Measurements from ENCODE around the gene IFT22. TPM values are rescaled to one million over a fixed set of nuclear protein-coding genes. Genes with fewer than 3 reads are reported as not detected.
"Not testable (repeated sequence)": the region's sequence is repeated elsewhere in the genome, so short reads cannot be mapped to it uniquely, and the experiment has no call there.

The IFT22 gene
- total RNA-seq, 1 experiment from 2014 or later: 41.9 TPM

DNA sequence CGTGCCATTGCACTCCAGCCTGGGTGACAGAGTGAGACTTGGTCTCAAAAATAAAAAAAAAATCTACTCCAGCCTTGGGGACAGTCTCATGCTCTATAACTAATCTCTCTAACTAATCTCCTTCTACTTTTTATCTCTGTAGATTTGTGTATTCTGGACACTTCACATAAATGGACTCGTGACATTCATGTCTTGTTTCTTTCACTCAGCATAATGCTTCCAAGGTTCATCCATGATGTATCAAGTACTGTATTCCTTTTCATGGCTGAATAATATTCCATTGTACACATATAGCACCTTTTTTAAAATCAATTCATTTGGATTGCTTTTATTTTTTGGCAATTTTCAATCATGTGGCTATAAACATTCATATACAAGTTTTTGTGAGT is 31.3 kb upstream of the IFT22 start:
- no peak for TF ChIP-seq EZH2 (IDR thresholded peaks at IDR 0.05; ENCODE audit: borderline replicate concordance, low read depth, low read length, poor library complexity, severe bottlenecking)
- TF ChIP-seq, protein P1, sequence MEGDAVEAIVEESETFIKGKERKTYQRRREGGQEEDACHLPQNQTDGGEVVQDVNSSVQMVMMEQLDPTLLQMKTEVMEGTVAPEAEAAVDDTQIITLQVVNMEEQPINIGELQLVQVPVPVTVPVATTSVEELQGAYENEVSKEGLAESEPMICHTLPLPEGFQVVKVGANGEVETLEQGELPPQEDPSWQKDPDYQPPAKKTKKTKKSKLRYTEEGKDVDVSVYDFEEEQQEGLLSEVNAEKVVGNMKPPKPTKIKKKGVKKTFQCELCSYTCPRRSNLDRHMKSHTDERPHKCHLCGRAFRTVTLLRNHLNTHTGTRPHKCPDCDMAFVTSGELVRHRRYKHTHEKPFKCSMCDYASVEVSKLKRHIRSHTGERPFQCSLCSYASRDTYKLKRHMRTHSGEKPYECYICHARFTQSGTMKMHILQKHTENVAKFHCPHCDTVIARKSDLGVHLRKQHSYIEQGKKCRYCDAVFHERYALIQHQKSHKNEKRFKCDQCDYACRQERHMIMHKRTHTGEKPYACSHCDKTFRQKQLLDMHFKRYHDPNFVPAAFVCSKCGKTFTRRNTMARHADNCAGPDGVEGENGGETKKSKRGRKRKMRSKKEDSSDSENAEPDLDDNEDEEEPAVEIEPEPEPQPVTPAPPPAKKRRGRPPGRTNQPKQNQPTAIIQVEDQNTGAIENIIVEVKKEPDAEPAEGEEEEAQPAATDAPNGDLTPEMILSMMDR (conservative IDR thresholded peaks at IDR 0.05; ENCODE audit: low read depth, low read length): no peak
- BruUV-seq (replicated peaks): no TSS peak
- Histone ChIP-seq H3K4me1 (ENCODE audit: insufficient read depth, low read length, poor library complexity, severe bottlenecking) (no peaks in the 10 kb centered on the region), H3K4me3 (ENCODE audit: low read depth, low read length, poor library complexity, severe bottlenecking) (no peak overlapping the region), H3K27ac (ENCODE audit: low read depth, low read length, poor library complexity, severe bottlenecking) (no peak overlapping the region), H3K9me3 (ENCODE audit: low read depth, low read length, poor library complexity, severe bottlenecking) (no peaks in the 10 kb centered on the region), H3K36me3 (ENCODE audit: insufficient read depth, low read length, poor library complexity, severe bottlenecking) (no peaks in the 10 kb centered on the region), H3K27me3 (replicated peaks; ENCODE audit: insufficient read depth, low read depth, low read length, poor library complexity) (peaks cover 3% of the 10 kb centered on the region)
- POLR2A ChIA-PET (ENCODE audit: low non-redundant PET): no interaction called here
- intact Hi-C loops (cut with micrococcal nuclease; ENCODE audit: unreplicated experiment): no loop called here
- no peak for DNase-seq (ENCODE audit: low spot score)
- CTCF ChIA-PET: no interaction called here

DNA sequence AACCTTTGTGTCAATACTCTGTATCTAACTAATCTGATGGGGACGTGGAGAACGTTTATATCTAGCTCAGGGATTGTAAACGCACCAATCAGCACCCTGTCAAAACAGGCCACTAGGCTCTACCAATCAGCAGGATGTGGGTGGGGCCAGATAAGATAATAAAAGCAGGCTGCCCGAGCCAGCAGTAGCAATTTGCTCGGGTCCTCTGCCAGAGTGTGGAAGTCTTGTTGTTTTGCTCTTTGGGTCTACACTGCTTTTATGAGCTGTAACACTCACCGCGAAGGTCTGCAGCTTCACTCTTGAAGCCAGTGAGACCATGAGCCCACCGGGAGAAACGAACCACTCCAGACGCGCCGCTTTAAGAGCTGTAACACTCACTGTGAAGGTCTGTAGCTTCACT is 27.7 kb upstream of the IFT22 start:
- BruUV-seq (replicated peaks); CTCF ChIA-PET: not testable (repeated sequence)
- POLR2A ChIA-PET (ENCODE audit: low non-redundant PET): interaction anchor here (0.7 kb wide), 1 partner anchor 659 kb away, joined by 3 read pairs; no protein-coding TSS in a partner anchor

DNA sequence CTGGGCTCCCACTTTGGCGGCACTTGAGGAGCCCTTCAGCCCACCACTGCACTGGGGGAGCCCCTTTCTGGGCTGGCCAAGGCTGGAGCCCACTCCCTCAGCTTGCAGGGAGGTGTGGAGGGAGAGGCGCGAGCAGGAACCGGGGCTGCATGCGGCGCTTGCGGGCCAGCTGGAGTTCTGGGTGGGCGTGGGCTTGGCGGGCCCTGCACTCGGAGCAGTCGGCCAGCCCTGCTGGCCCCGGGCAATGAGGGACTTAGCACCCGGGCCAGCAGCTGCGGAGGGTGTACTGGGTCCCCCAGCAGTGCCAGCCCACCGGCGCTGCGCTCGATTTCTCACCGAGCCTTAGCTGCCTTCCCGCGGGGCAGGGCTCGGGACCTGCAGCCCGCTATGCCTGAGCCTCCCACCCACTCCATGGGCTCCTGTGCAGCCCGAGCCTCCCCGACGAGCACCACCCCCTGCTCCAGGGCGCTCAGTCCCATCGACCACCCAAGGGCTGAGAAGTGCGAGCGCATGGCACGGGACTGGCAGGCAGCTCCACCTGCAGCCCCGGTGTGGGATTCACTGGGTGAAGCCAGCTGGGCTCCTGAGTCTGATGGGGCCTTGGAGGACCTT is 26.9 kb upstream of the IFT22 start:
- H3K9me3 ChIP-seq (ENCODE audit: low read depth, low read length, poor library complexity, severe bottlenecking); intact Hi-C loops (cut with micrococcal nuclease; ENCODE audit: unreplicated experiment); DNase-seq (ENCODE audit: low spot score); H3K27ac ChIP-seq (ENCODE audit: low read depth, low read length, poor library complexity, severe bottlenecking); POLR2A ChIA-PET (ENCODE audit: low non-redundant PET); CTCF ChIA-PET; H3K4me3 ChIP-seq (ENCODE audit: low read depth, low read length, poor library complexity, severe bottlenecking); H3K36me3 ChIP-seq (ENCODE audit: insufficient read depth, low read length, poor library complexity, severe bottlenecking); H3K27me3 ChIP-seq (replicated peaks; ENCODE audit: insufficient read depth, low read depth, low read length, poor library complexity); BruUV-seq (replicated peaks); H3K4me1 ChIP-seq (ENCODE audit: insufficient read depth, low read length, poor library complexity, severe bottlenecking): not testable (repeated sequence)

More for the DNA sequence above, 27.7 kb upstream of the IFT22 start:
- H3K27me3 ChIP-seq (replicated peaks; ENCODE audit: insufficient read depth, low read depth, low read length, poor library complexity); H3K9me3 ChIP-seq (ENCODE audit: low read depth, low read length, poor library complexity, severe bottlenecking); H3K4me3 ChIP-seq (ENCODE audit: low read depth, low read length, poor library complexity, severe bottlenecking); intact Hi-C loops (cut with micrococcal nuclease; ENCODE audit: unreplicated experiment); DNase-seq (ENCODE audit: low spot score); H3K36me3 ChIP-seq (ENCODE audit: insufficient read depth, low read length, poor library complexity, severe bottlenecking); H3K27ac ChIP-seq (ENCODE audit: low read depth, low read length, poor library complexity, severe bottlenecking); H3K4me1 ChIP-seq (ENCODE audit: insufficient read depth, low read length, poor library complexity, severe bottlenecking): not testable (repeated sequence)

DNA sequence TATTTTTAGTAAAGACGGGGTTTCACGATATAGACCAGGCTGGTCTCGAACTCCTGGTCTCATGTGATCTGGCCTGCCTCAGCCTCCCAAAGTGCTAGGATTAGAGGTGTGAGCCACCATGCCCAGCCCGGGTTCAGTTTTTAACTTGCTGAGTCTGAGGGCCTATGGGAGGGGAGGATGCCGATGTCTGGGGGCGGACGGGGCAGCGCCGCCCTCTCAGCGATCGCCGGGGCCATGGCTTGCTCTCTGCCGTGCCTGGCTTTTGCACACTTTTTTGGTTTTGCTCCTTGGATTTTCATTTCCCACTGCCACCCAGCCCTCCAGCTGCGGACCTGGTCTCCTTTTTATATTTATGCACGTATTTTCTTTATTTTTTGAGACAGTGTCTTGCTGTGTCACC is 25.9 kb upstream of the IFT22 start:
- TF ChIP-seq EZH2 (IDR thresholded peaks at IDR 0.05; ENCODE audit: borderline replicate concordance, low read depth, low read length, poor library complexity, severe bottlenecking): no peak
- TF ChIP-seq, protein P1 (conservative IDR thresholded peaks at IDR 0.05; ENCODE audit: low read depth, low read length): no peak
- Histone ChIP-seq H3K27me3 (replicated peaks; ENCODE audit: insufficient read depth, low read depth, low read length, poor library complexity) (no peaks in the 10 kb centered on the region), H3K36me3 (ENCODE audit: insufficient read depth, low read length, poor library complexity, severe bottlenecking) (no peaks in the 10 kb centered on the region), H3K4me1 (ENCODE audit: insufficient read depth, low read length, poor library complexity, severe bottlenecking) (no peaks in the 10 kb centered on the region), H3K9me3 (ENCODE audit: low read depth, low read length, poor library complexity, severe bottlenecking) (no peaks in the 10 kb centered on the region), H3K27ac (ENCODE audit: low read depth, low read length, poor library complexity, severe bottlenecking) (no peak overlapping the region), H3K4me3 (ENCODE audit: low read depth, low read length, poor library complexity, severe bottlenecking) (no peak overlapping the region)
- intact Hi-C loops (cut with micrococcal nuclease; ENCODE audit: unreplicated experiment): no loop called here
- CTCF ChIA-PET: no interaction called here
- POLR2A ChIA-PET (ENCODE audit: low non-redundant PET): no interaction called here
- BruUV-seq (replicated peaks): no TSS peak
- no peak for DNase-seq (ENCODE audit: low spot score)

All from A673 (cell line).